Measurements from ENCODE around the gene GBX2. TPM values are rescaled to one million over a fixed set of nuclear protein-coding genes. Genes with fewer than 3 reads are reported as not detected.

Gene GBX2
- total RNA-seq, 2 experiments from 2014 or later: not detected

- no peak for TF ChIP-seq CTCF (IDR thresholded peaks at IDR 0.05)
- Histone ChIP-seq H3K4me3 (ENCODE audit: low read length) (no peak overlapping the region), H3K27ac (ENCODE audit: low read depth in 1 of 2, low read length in 2 of 2) (no peak overlapping the region), H3K36me3 (ENCODE audit: insufficient read depth, low read length) (no peaks in the 10 kb centered on the region), H3K4me1 (ENCODE audit: insufficient read depth, low read length) (no peaks in the 10 kb centered on the region), H3K27me3 (ENCODE audit: control insufficient read depth in 1 of 2, insufficient read depth in 2 of 2, low read length in 2 of 2) (no peaks in the 10 kb centered on the region), H3K9me3 (ENCODE audit: control insufficient read depth in 1 of 2, insufficient read depth in 1 of 2, low read length in 2 of 2) (peaks cover 0 to 9% of the 10 kb centered on the region in 2 experiments)
- Mint-ChIP-seq H3K36me3 (ENCODE audit: low read depth) (no peaks in the 10 kb centered on the region), H3K27ac (no peak overlapping the region), H3K4me3 (no peak overlapping the region), H3K27me3 (peaks cover 10% of the 10 kb centered on the region), H3K4me1 (ENCODE audit: low read depth) (no peaks in the 10 kb centered on the region), H3K9me3 (no peaks in the 10 kb centered on the region)
- ATAC-seq (ENCODE audit: poor library complexity) (no peak), DNase-seq (no peak)
- intact Hi-C loops (cut with DNase I, micrococcal nuclease): no loop called here
- POLR2A ChIA-PET: no interaction called here
- CTCF ChIA-PET: no interaction called here
Measured at GRCh38 chr2:236129935-236130334, 38.3 kb downstream of the GBX2 start.

- POLR2A ChIA-PET: no interaction called here
- DNase-seq: no peak
- H3K27ac ChIP-seq (ENCODE audit: low read depth in 1 of 2, low read length in 2 of 2): no peak overlapping the region
- H3K36me3 ChIP-seq (ENCODE audit: insufficient read depth, low read length): no peaks in the 10 kb centered on the region
- H3K9me3 ChIP-seq (ENCODE audit: control insufficient read depth in 1 of 2, insufficient read depth in 1 of 2, low read length in 2 of 2): peaks cover 0 to 13% of the 10 kb centered on the region in 2 experiments
- H3K4me3 Mint-ChIP-seq: no peak overlapping the region
- no peaks in the 10 kb centered on the region for H3K4me1 ChIP-seq (ENCODE audit: insufficient read depth, low read length)
- H3K4me1 Mint-ChIP-seq (ENCODE audit: low read depth): no peaks in the 10 kb centered on the region
- peaks cover 6% of the 10 kb centered on the region for H3K27me3 Mint-ChIP-seq
- CTCF ChIA-PET: no interaction called here
- intact Hi-C loops (cut with DNase I, micrococcal nuclease): no loop called here
- no peaks in the 10 kb centered on the region for H3K36me3 Mint-ChIP-seq (ENCODE audit: low read depth)
- H3K27me3 ChIP-seq (ENCODE audit: control insufficient read depth in 1 of 2, insufficient read depth in 2 of 2, low read length in 2 of 2): no peaks in the 10 kb centered on the region
- no peak overlapping the region for H3K27ac Mint-ChIP-seq
- no peaks in the 10 kb centered on the region for H3K9me3 Mint-ChIP-seq
- H3K4me3 ChIP-seq (ENCODE audit: low read length): no peak overlapping the region
- no peak for TF ChIP-seq CTCF (IDR thresholded peaks at IDR 0.05)
- no peak for ATAC-seq (ENCODE audit: poor library complexity)
Measured at GRCh38 chr2:236128321-236128720, 39.9 kb downstream of the GBX2 start.

- DNase-seq (no peak), ATAC-seq (ENCODE audit: poor library complexity) (no peak)
- intact Hi-C loops (cut with DNase I, micrococcal nuclease): no loop called here
- H3K27ac Mint-ChIP-seq: no peak overlapping the region
- H3K9me3 ChIP-seq (ENCODE audit: control insufficient read depth in 1 of 2, insufficient read depth in 1 of 2, low read length in 2 of 2): peaks cover 0 to 5% of the 10 kb centered on the region in 2 experiments
- H3K4me3 Mint-ChIP-seq: no peak overlapping the region
- no peaks in the 10 kb centered on the region for H3K36me3 ChIP-seq (ENCODE audit: insufficient read depth, low read length)
- no peak overlapping the region for H3K4me3 ChIP-seq (ENCODE audit: low read length)
- no peaks in the 10 kb centered on the region for H3K27me3 ChIP-seq (ENCODE audit: control insufficient read depth in 1 of 2, insufficient read depth in 2 of 2, low read length in 2 of 2)
- ChIA-PET POLR2A (no interaction called here), CTCF (no interaction called here)
- TF ChIP-seq CTCF (IDR thresholded peaks at IDR 0.05): no peak
- no peak overlapping the region for H3K27ac ChIP-seq (ENCODE audit: low read depth in 1 of 2, low read length in 2 of 2)
- peaks cover 10% of the 10 kb centered on the region for H3K27me3 Mint-ChIP-seq
- H3K9me3 Mint-ChIP-seq: no peaks in the 10 kb centered on the region
- no peaks in the 10 kb centered on the region for H3K4me1 Mint-ChIP-seq (ENCODE audit: low read depth)
- no peaks in the 10 kb centered on the region for H3K36me3 Mint-ChIP-seq (ENCODE audit: low read depth)
- no peaks in the 10 kb centered on the region for H3K4me1 ChIP-seq (ENCODE audit: insufficient read depth, low read length)
Measured at GRCh38 chr2:236127010-236127409, 41.2 kb downstream of the GBX2 start.
